ENCODE data around the gene GPR17.

The GPR17 gene

DNA sequence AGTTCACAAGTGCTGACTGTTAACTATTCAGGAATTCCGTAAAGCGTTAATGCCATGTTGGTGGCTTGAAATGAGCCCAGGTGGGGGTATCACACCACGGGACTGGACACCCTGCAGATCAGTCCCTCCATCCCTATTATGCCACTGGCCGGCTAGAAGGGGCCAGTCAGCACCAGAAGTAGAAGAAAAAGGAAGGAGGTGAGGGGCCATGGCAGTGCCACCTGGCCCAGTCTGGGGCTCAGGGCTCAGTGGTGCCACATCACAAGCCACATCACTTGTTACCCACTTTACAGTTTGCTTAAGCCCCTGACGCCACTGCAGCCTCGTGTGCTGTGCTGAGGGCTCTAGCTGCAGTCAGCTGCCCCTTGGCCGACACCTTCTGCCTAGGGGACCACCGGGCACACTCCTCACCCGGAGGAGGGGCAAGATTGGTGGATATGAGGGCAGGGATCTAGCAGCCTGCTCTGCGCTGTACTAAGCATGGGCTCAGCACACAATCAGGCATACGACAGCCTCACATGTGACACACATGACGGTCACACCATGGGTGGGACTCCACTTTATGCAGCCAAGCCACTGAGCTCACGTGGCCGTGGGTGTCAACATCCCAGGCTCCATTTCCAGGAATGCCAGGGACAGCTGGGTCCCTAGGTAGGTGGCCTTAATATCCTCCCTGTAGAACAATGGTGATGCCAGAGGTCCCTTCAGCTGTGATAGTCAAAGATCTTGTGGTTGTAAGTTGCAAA, 25.8 kb downstream of the GPR17 start:
- DNase-seq (ENCODE audit: low read depth in 2 of 2): no peak

DNA sequence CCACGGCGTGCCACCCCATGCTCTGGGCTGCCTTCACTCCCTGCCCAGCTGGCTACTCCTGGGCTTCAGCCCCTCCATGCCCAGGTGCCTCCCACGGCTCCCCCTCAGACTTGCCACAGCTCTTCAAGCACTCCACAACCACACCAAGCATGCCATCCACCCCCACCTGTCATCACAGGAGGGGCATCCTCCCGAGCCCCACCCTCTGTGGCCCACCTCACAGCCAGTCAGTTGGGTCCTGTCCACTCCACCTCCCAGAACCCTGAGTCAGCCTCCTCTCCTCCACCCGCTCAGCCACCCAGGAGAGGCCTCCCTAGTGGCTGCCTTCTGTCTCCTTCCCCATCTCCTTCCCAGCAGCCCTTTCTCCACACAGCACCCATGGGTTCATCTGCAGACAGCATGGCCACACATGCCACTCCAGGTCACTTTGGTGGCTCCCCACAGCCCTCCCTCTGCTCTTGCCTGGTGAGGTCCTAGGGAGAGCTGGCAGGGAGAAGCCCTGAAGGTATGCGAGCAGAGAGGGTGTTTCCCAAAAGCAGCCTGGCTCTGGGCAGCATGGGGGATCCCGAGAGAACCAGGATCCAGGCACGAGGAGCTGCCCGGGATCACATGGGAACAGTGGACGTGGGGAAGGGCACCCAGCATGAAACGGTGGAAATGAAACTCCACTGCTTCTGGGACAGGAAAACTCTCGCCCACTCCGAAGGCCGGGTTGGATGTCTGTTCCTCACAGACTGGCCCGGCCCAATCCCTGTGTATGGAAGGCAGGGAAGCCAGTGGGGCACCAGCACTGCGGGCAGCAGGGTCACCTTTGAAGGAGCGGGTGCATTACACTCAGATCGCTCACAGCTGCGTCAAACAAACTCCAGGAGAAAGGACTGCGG, 26.6 kb downstream of the GPR17 start:
- no peak for DNase-seq (ENCODE audit: low read depth in 2 of 2)

DNA sequence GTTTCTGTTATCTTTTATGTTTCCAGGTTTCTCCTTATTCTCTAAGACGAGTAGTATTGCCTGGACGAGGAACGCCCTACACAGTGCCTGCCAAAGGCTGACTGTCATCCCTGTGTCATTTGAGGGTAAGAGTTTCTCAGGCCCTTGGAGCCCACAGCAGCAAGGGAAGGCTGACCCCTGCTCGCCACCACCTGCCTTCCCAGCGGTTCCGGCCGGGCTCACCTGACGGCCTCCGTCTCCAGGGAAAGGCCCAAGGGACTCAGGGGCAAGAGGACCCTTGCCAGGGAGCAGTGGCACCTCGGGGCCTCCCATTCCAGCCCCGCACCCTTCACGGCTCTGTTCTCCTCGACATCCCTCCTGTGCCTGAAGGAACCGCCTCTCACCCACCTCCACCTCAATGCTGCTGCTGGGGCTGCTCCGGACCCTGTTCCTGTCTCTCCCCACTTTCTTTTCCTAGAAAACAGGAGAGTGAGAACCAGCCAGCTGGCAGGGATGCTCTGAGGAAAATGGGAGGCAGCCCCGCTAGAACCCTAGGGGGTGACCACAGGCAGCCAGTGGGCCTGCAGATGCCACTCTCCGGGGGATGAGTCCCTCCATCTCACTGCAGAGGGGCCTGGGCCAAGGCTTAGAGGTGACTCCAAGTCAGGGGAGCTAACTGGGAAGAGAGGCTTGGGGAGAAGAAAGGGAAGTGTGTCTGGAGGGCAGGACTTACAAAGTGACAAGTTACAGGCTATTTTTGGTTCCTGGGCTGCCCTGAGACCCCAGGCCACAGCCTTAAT, 27.5 kb downstream of the GPR17 start:
- DNase-seq (ENCODE audit: low read depth in 2 of 2): no peak

DNA sequence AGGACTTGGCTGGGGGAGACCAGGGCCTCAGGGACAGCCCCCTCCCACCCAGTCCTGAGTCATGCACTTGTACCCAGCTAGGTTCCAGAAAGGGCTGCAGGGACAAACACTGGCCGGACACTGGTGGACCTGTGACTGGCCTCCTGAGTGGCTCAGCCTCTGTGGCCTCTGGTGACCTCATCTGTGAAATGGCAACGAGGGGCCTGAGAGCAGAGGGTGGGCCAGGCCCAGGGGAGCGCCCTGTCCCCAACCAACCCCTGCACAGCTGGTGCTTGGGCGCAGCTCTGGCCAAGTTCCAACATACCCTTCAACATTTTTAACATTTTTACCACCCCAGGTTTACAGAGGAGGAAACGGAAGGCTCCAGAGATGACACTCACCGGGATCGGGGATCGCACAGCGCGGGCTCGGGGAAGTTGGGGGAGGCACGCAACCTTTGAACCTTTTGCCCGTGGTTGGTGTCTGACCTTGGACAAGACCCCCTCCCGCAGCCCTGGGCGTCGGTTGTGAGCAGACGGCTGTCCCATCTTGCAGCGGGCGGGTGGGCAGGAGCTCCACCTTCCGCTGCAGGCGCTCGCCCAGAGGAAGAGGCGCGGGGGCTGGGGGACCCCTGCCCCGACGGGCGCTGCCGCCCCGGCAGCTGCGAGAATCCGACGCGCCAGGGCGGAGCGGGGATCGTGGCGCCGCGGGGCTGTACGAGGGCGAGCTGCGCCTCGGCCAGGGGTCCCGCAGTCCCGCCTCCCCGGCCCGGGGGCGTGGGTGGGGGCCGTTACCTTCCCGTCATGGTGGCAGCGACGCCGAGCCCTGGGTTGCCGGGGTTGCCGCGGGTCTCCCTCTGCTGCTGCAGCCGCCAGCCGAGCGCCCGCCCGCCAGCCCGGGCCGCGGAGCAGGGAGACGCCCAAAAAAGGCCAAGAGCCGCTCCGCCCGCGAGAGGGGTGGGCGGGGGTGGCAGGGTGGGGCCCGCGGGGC, 28.6 kb downstream of the GPR17 start:
- DNase-seq (ENCODE audit: low read depth in 2 of 2): no peak

GRCh38 chr2:127675331-127676261, 29.6 kb downstream of the GPR17 start, which contains the start of gene LIMS2:
LIMS2 (minus strand) TSS chr2:127675530; CDS start chr2:127675024, 506 bp downstream.
- DNase-seq (ENCODE audit: low read depth in 2 of 2): no peak

- no peak for DNase-seq (ENCODE audit: low read depth in 2 of 2)
These were observed 31.0 kb downstream of the GPR17 start for GRCh38 chr2:127676906-127677305.

GRCh38 chr2:127678531-127678930, 32.6 kb downstream of the GPR17 start:
- DNase-seq (ENCODE audit: low read depth in 2 of 2): no peak

GRCh38 chr2:127678991-127679390, 33.0 kb downstream of the GPR17 start:
- DNase-seq (ENCODE audit: low read depth in 2 of 2): no peak

- DNase-seq (ENCODE audit: low read depth in 2 of 2): no peak
These were observed 33.9 kb downstream of the GPR17 start for GRCh38 chr2:127679680-127680361.

GRCh38 chr2:127680706-127681287, 34.8 kb downstream of the GPR17 start:
- DNase-seq (ENCODE audit: low read depth in 2 of 2): no peak

DNA sequence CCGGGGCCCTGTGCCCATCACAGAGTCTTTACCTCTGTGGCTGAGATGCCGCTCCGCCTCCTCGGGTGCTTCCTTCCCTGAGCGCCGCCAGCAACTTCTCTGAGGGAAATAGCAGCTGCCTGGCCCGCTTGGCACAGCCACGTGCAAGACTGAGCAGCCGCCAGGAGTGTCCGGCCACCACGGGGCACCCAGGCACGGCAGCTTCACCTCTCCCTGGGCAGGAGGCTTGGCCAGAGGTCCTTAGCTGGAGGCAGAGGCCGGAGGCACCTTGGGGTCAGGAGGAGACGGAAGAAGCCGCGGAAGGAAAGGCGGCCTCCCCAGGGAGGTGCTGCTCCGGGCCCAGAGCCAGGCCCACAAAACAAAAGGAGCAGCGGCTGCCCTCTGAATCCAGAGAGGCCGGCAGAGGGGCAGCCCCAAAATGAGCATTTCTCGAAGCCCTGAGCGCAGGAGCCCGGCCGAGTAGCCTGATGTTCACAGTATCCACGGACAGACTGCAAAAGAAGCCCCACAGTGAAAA, 35.4 kb downstream of the GPR17 start:
- DNase-seq (ENCODE audit: low read depth in 2 of 2): no peak

DNA sequence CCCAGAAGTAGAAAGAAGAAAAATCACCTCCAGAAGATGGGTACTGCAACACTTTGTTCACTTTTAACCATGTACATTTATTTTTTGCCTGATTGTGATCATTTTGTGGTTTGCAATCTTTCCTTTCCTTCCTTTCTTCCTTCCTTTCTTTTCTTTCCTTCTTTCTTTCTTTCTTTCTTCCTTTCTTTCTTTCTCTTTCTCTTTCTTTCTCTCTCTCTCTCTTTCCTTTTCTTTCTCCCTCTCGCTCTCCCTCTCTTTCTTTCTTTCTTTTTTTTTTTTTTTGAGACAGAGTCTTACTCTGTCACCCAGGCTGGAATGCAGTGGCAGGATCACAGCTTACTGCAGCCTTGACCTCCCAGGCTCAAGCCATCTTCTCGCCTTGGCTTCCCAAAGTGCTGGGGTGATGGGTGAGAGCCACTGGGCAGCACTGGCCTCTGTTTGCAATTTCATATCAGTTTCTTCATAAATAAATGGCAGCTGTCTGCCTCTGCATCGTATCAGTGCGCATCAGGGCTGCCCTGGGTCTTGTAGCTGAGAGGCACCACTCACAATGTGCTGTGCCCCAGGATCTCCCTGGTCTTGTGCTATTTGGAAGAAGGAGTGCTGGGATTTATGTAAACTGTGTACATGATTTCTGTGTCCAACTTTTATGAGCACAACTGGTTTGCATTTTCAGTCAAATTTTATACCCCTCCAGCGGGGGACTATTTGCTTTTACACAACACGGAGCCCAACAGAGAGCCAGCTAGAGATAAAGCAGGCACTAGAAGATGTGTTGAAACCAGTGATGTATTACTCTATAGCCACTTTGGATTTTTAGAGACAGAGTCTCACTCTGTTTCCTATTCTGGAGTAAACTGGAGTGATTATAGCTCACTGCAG, 36.3 kb downstream of the GPR17 start:
- no peak for DNase-seq (ENCODE audit: low read depth in 2 of 2)

GRCh38 chr2:127683056-127683455, 37.1 kb downstream of the GPR17 start:
- no peak for DNase-seq (ENCODE audit: low read depth in 2 of 2)

GRCh38 chr2:127683757-127684156, 37.8 kb downstream of the GPR17 start:
- no peak for DNase-seq (ENCODE audit: low read depth in 2 of 2)

DNA sequence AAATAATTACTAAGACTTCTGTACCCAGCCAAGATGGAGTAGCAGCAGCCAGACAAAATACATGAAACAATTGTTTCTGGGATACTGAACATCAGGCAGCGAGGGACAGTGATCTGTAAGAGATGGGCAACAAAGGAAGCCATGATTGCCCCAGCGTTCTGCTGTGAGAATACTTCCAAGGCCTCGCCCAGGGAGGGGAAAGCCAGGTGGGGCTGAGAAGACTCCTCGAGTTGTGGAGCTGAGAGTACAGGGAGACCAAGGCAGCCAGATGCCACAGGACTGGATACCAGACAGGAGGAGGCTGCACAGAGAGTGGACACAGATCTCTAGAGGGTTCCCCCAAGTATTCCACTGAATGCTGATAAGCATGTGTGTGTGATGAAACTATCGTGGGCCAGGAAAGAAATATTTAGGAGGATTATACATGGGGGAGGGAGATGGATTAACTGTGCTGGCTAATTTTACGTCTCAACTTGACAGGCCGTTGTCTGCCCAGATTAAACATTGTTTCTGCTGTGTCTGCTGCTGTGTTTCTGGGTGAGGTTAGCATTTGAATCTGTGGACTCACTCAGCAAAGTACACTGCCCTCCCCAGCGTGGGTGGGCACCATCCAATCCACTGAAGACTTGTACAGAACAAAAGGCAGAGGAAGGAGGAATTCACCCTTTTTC, 39.6 kb downstream of the GPR17 start:
- no peak for DNase-seq (ENCODE audit: low read depth in 2 of 2)

DNA sequence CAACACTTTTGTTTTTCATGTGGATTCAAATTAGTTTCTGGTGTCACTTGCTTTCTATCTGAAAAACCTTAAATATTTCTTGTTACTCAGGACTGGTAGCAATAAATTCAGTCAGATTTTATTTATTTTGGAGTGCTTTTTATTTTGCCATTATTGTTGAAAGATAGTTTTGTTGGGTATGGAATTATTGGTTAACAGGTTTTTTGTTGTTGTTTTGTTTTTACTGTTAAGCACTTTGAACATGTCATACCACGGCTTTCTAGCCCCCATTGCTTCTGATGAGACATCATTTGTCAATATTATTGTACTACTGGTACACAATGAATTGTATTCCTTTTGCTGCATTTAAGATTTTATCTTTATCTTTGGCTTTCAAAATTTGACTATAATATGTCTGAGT, 42.5 kb downstream of the GPR17 start:
- DNase-seq (ENCODE audit: low read depth in 2 of 2): no peak

DNA sequence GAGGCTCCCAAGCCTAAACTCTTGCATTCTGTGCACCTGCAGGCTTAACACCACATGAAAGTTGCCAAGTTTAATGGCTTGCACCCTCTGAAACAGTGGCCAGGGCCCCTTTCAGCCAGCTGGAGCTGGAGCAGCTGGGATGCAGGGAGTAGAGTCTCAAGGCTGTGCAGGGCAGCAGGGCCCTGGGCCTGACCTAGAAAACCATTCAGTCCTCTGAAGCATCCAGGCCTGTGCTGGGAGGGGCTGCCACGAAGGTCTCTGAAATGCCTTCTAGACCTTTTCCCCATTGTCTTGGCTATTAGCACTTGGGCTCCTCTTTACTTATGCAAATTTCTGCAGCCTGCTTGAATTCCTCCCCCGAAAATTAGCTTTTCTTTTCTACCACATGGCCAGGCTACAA, 44.7 kb downstream of the GPR17 start:
- DNase-seq (ENCODE audit: low read depth in 2 of 2): no peak
